OCI-LY7 (cell line): ENCODE measurements around the gene SLC52A1. TPM values are rescaled to one million over a fixed set of nuclear protein-coding genes. Genes with fewer than 3 reads are reported as not detected.

Experiments used
- Bru-seq: library from RNA; stranded (reverse); fragments of 400-500 nt; gene quantifications from one replicate; lab custom pipeline; 2021; lab: Mats Ljungman, UMichigan
- BruChase-seq, 2 experiments: library from RNA; stranded (reverse); fragments of 400-500 nt; gene quantifications; one replicate each; lab custom pipeline; 2021; lab: Mats Ljungman, UMichigan
- BruUV-seq: library from RNA; stranded (reverse); fragments of 400-500 nt; replicated peaks from 2 replicates; lab custom pipeline; 2021; lab: Mats Ljungman, UMichigan
- CTCF ChIA-PET: fragments of 300-600 bp; sonication (Branson Sonifier 250); formaldehyde crosslinking; loops from one replicate; lab custom pipeline; 2022; ENCODE audit warnings: antibody characterized with exemption; ENCODE audit not compliant: unreplicated experiment; lab: Charles Lee
- POLR2A ChIA-PET: fragments of 300-600 bp; sonication (Branson Sonifier 250); formaldehyde crosslinking; loops from one replicate; lab custom pipeline; 2022; ENCODE audit warnings: antibody characterized with exemption; lab: Charles Lee
- DNase-seq: peaks from one replicate; pipeline ENCODE4 v3.0.0-alpha.2; 2015; ENCODE audit warnings: low spot score
- H2AFZ ChIP-seq: fragments of 200-600 bp; sonication (generic), shearing (Covaris generic); 2 replicates; pipeline ENCODE4 v1.6.1; 2014; ENCODE audit warnings: mild to moderate bottlenecking, antibody characterized with exemption, low read length, moderate library complexity
- H3K27ac ChIP-seq: fragments of 200-600 bp; sonication (generic); 2 replicates; pipeline ENCODE4 v1.5.1; 2014; ENCODE audit warnings: mixed run types, low read depth, mild to moderate bottlenecking, moderate library complexity, low read length, inconsistent platforms; ENCODE audit not compliant: poor library complexity, severe bottlenecking
- H3K36me3 ChIP-seq: fragments of 200-600 bp; sonication (generic); 2 replicates; pipeline ENCODE4 v1.6.1; 2014; ENCODE audit warnings: mild to moderate bottlenecking, antibody characterized with exemption, low read length, moderate library complexity, mixed read lengths; ENCODE audit not compliant: insufficient read depth
- H3K4me1 ChIP-seq: fragments of 200-600 bp; sonication (generic); 2 replicates; pipeline ENCODE4 v1.5.1; 2014; ENCODE audit warnings: mild to moderate bottlenecking, low read length; ENCODE audit not compliant: insufficient read depth, poor library complexity, severe bottlenecking
- H3K4me2 ChIP-seq: fragments of 200-600 bp; sonication (generic); 2 replicates; pipeline ENCODE4 v1.6.1; 2014; ENCODE audit warnings: mild to moderate bottlenecking, low read length
- H3K4me3 ChIP-seq: fragments of 200-600 bp; sonication (generic); 2 replicates; pipeline ENCODE4 v1.5.1; 2014; ENCODE audit warnings: mild to moderate bottlenecking, low read depth, low read length; ENCODE audit not compliant: poor library complexity, severe bottlenecking
- H3K79me2 ChIP-seq: fragments of 200-600 bp; sonication (generic); 2 replicates; pipeline ENCODE4 v1.6.1; 2016; ENCODE audit warnings: low read depth, mild to moderate bottlenecking, low read length, moderate library complexity, mixed read lengths; ENCODE audit not compliant: insufficient read depth
- H3K9me2 ChIP-seq: fragments of 200-600 bp; sonication (generic); 2 replicates; pipeline ENCODE4 v1.6.1; 2016; ENCODE audit warnings: mild to moderate bottlenecking, low read length, mixed read lengths; ENCODE audit not compliant: insufficient read depth
- H3K9me3 ChIP-seq: fragments of 200-600 bp; sonication (generic); 2 replicates; pipeline ENCODE4 v1.6.1; 2014; ENCODE audit warnings: mild to moderate bottlenecking, mixed run types, low read length, mixed read lengths
- H4K20me1 ChIP-seq: fragments of 200-600 bp; sonication (generic); 2 replicates; pipeline ENCODE4 v1.6.1; 2014; ENCODE audit warnings: mild to moderate bottlenecking, antibody characterized with exemption, low read length, moderate library complexity, mixed read lengths; ENCODE audit not compliant: insufficient read depth
- CTCF ChIP-seq: fragments of 200-600 bp; sonication (generic); conservative IDR thresholded peaks from 2 replicates; pipeline ENCODE4 v1.5.1; 2014; ENCODE audit warnings: mild to moderate bottlenecking, antibody characterized with exemption, low read length, moderate library complexity, mixed read lengths
- EZH2phosphoT487 ChIP-seq: fragments of 200-600 bp; sonication (generic); IDR thresholded peaks from 2 replicates; pipeline ENCODE4 v1.6.1; 2018; ENCODE audit warnings: low read depth, borderline replicate concordance, mild to moderate bottlenecking, mixed run types, antibody characterized with exemption, low read length, moderate library complexity, mixed read lengths
- intact Hi-C: fragments of 100-400 bp; cut with micrococcal nuclease; formaldehyde crosslinking; loops from one replicate; pipeline ENCODE4 v1.10.0; 2022; ENCODE audit not compliant: unreplicated experiment
- long read RNA-seq: library from polyadenylated mRNA; stranded (forward); transcript quantifications from one replicate; pipeline ENCODE4 v2.0.0, GENCODE V29; 2022
- total RNA-seq, 2 experiments: library from RNA; depleted of rRNA in 1 of 2; stranded (reverse); fragments of >200 nt in 1 of 2; shearing (Covaris generic) in 1 of 2; gene quantifications; 2 replicates each; pipeline ENCODE4 v1.2.3, GENCODE V29; 2014 to 2022

Gene SLC52A1
- not detected in 2 replicates for total RNA-seq (2014; rRNA removed; shearing (Covaris generic))
- not detected in 2 replicates for total RNA-seq (2022)
- Bru-seq, nascent RNA = percentile 6 among the genes with signal in this experiment
- not detected for BruChase-seq, experiment 1, labeled RNA remaining after a 6-hour chase
- not detected for BruChase-seq, experiment 2, labeled RNA remaining after a 2-hour chase
- long read RNA-seq, partial matches to known transcripts = 0 of 2 reads
- long read RNA-seq, other reads (novel, unspliced or antisense) = 2 of 2 reads

GRCh38 chr17:5035315-5035714, at the start of gene SLC52A1:
Gene SLC52A1 (minus strand): TSS chr17:5035426. CDS start chr17:5034606, 820 bp downstream.
- DNase-seq = no peak

GRCh38 chr17:5080591-5080990, 45.4 kb upstream of the SLC52A1 start:
- POLR2A ChIA-PET = no interaction called here

More at GRCh38 chr17:5035315-5035714, at the start of gene SLC52A1:
- CTCF ChIA-PET = interaction anchor here (1.1 kb wide), 1 partner anchor 11 kb away, joined by 3 read pairs; no protein-coding TSS in a partner anchor
- no peak within 1 kb of the TSS for H3K27ac ChIP-seq
- H3K9me3 ChIP-seq = no peaks in the 10 kb centered on the region
- peaks cover 38% of the 10 kb centered on the region for H3K4me1 ChIP-seq
- H3K9me2 ChIP-seq = no peaks in the 10 kb centered on the region
- peak within 1 kb of the TSS; percentile 34 for H3K4me3 ChIP-seq
- POLR2A ChIA-PET = interaction anchor here (0.6 to 1.0 kb wide), 4 partner anchors 10 to 392 kb away, joined by 3 to 7 read pairs (median 4); no protein-coding TSS in a partner anchor
- peak within 1 kb of the TSS; percentile 59 for H3K4me2 ChIP-seq
- no peaks in the 10 kb centered on the region for H4K20me1 ChIP-seq
- H3K79me2 ChIP-seq = no peaks in the 10 kb centered on the region
- no peak for TF ChIP-seq CTCF
- no peak for TF ChIP-seq EZH2phosphoT487
- intact Hi-C loops = no loop called here
- H2AFZ ChIP-seq = peak within 1 kb of the TSS; percentile 76; the same call in 1 of the 2 replicates
- no TSS peak for BruUV-seq
- H3K36me3 ChIP-seq = no peaks in the 10 kb centered on the region

More at GRCh38 chr17:5080591-5080990, 45.4 kb upstream of the SLC52A1 start:
- no peak for DNase-seq
- no peak overlapping the region for H3K4me3 ChIP-seq
- no peaks in the 10 kb centered on the region for H4K20me1 ChIP-seq
- BruUV-seq = no TSS peak
- no peak overlapping the region for H3K27ac ChIP-seq
- H2AFZ ChIP-seq = no peak overlapping the region
- no peaks in the 10 kb centered on the region for H3K79me2 ChIP-seq
- CTCF ChIA-PET = no interaction called here
- no peak for TF ChIP-seq EZH2phosphoT487
- no peak for TF ChIP-seq CTCF
- no peak overlapping the region for H3K4me2 ChIP-seq
- intact Hi-C loops = no loop called here
- peaks cover 17% of the 10 kb centered on the region for H3K4me1 ChIP-seq
- H3K36me3 ChIP-seq = no peaks in the 10 kb centered on the region
- no peaks in the 10 kb centered on the region for H3K9me2 ChIP-seq
- no peaks in the 10 kb centered on the region for H3K9me3 ChIP-seq
